HEK293 (cell line): ENCODE results near the gene ODAD4.

ENCODE experiments used
- CTCF ChIP-seq: fragments of 450-650 bp; formaldehyde crosslinking; IDR thresholded peaks from 2 replicates; pipeline ENCODE4 v1.5.1; 2016; ENCODE audit warnings: missing biosample characterization, missing genetic modification characterization
- TCF7L2 ChIP-seq: IDR thresholded peaks from 2 replicates; pipeline ENCODE4 v1.6.1; 2011; ENCODE audit warnings: low read depth, mild to moderate bottlenecking, inconsistent platforms, low read length, moderate library complexity, borderline replicate concordance
- ZNF138 ChIP-seq: fragments of 450-650 bp; formaldehyde crosslinking; IDR thresholded peaks from 2 replicates; pipeline ENCODE4 v1.5.1; 2016; ENCODE audit warnings: missing biosample characterization, missing genetic modification characterization, borderline replicate concordance
- ZNF792 ChIP-seq: fragments of 450-650 bp; formaldehyde crosslinking; IDR thresholded peaks from 2 replicates; pipeline ENCODE4 v1.5.1; 2016; ENCODE audit warnings: missing biosample characterization, missing genetic modification characterization

- TF ChIP-seq CTCF (tag by site-specific recombination) (no peak), ZNF138 (tag by site-specific recombination) (no peak), TCF7L2 (no peak), ZNF792 (tag by site-specific recombination) (no peak)
These were observed 44.2 kb downstream of the ODAD4 start for GRCh38 chr17:41974658-41975057.
